ENCODE measurements around the gene PANK2. TPM values are rescaled to one million over a fixed set of nuclear protein-coding genes. Genes with fewer than 3 reads are reported as not detected.
"Not testable (repeated sequence)": the region's sequence is repeated elsewhere in the genome, so short reads cannot be mapped to it uniquely, and the experiment has no call there.

PANK2 gene
- total RNA-seq, 1 donor from 2014 or later, result 41.9 TPM

GRCh38 chr20:3935295-3935955, 46.2 kb downstream of the PANK2 start:
- H3K27me3 Mint-ChIP-seq (ENCODE audit: unreplicated experiment), result no peaks in the 10 kb centered on the region
- DNase-seq (ENCODE audit: extremely low spot score, unreplicated experiment), result no peak
- H3K36me3 Mint-ChIP-seq (ENCODE audit: unreplicated experiment), result peaks cover 25% of the 10 kb centered on the region
- H3K4me1 Mint-ChIP-seq (ENCODE audit: unreplicated experiment), result peaks cover 16% of the 10 kb centered on the region
- no peak for TF ChIP-seq CTCF (IDR thresholded peaks at IDR 0.05)
- H3K4me3 Mint-ChIP-seq (ENCODE audit: unreplicated experiment), result no peak overlapping the region
- H3K27ac Mint-ChIP-seq (ENCODE audit: unreplicated experiment), result no peak overlapping the region
- no peaks in the 10 kb centered on the region for H3K9me3 Mint-ChIP-seq (ENCODE audit: unreplicated experiment)

GRCh38 chr20:3935956-3936340, 46.8 kb downstream of the PANK2 start:
- no peak for TF ChIP-seq CTCF (IDR thresholded peaks at IDR 0.05)
- peak; percentile 75 for DNase-seq (ENCODE audit: extremely low spot score, unreplicated experiment)
- Mint-ChIP-seq H3K36me3 (ENCODE audit: unreplicated experiment) (peaks cover 27% of the 10 kb centered on the region), H3K4me1 (ENCODE audit: unreplicated experiment) (peaks cover 16% of the 10 kb centered on the region), H3K27ac (ENCODE audit: unreplicated experiment) (no peak overlapping the region), H3K9me3 (ENCODE audit: unreplicated experiment) (no peaks in the 10 kb centered on the region), H3K27me3 (ENCODE audit: unreplicated experiment) (no peaks in the 10 kb centered on the region), H3K4me3 (ENCODE audit: unreplicated experiment) (no peak overlapping the region)

- no peak overlapping the region for H3K27ac Mint-ChIP-seq (ENCODE audit: unreplicated experiment)
- H3K36me3 Mint-ChIP-seq (ENCODE audit: unreplicated experiment), result peaks cover 34% of the 10 kb centered on the region
- DNase-seq (ENCODE audit: extremely low spot score, unreplicated experiment), result no peak
- TF ChIP-seq CTCF (IDR thresholded peaks at IDR 0.05), result no peak
- H3K9me3 Mint-ChIP-seq (ENCODE audit: unreplicated experiment), result no peaks in the 10 kb centered on the region
- H3K27me3 Mint-ChIP-seq (ENCODE audit: unreplicated experiment), result no peaks in the 10 kb centered on the region
- peaks cover 9% of the 10 kb centered on the region for H3K4me1 Mint-ChIP-seq (ENCODE audit: unreplicated experiment)
- H3K4me3 Mint-ChIP-seq (ENCODE audit: unreplicated experiment), result no peak overlapping the region
These were observed 48.4 kb downstream of the PANK2 start for GRCh38 chr20:3937618-3938017.

- H3K36me3 Mint-ChIP-seq (ENCODE audit: unreplicated experiment), result peaks cover 32% of the 10 kb centered on the region
- H3K4me3 Mint-ChIP-seq (ENCODE audit: unreplicated experiment), result no peak overlapping the region
- DNase-seq (ENCODE audit: extremely low spot score, unreplicated experiment), result no peak
- no peak overlapping the region for H3K27ac Mint-ChIP-seq (ENCODE audit: unreplicated experiment)
- no peak for TF ChIP-seq CTCF (IDR thresholded peaks at IDR 0.05)
- H3K4me1 Mint-ChIP-seq (ENCODE audit: unreplicated experiment), result no peaks in the 10 kb centered on the region
- no peaks in the 10 kb centered on the region for H3K27me3 Mint-ChIP-seq (ENCODE audit: unreplicated experiment)
- no peaks in the 10 kb centered on the region for H3K9me3 Mint-ChIP-seq (ENCODE audit: unreplicated experiment)
These were observed 51.7 kb downstream of the PANK2 start for GRCh38 chr20:3940905-3941304.

- not testable (repeated sequence) for H3K4me1 Mint-ChIP-seq (ENCODE audit: unreplicated experiment); H3K9me3 Mint-ChIP-seq (ENCODE audit: unreplicated experiment); DNase-seq (ENCODE audit: extremely low spot score, unreplicated experiment); H3K4me3 Mint-ChIP-seq (ENCODE audit: unreplicated experiment); H3K27ac Mint-ChIP-seq (ENCODE audit: unreplicated experiment); H3K27me3 Mint-ChIP-seq (ENCODE audit: unreplicated experiment)
- H3K36me3 Mint-ChIP-seq (ENCODE audit: unreplicated experiment), result peaks cover 13% of the 10 kb centered on the region
These were observed 57.5 kb downstream of the PANK2 start for GRCh38 chr20:3946666-3947065.
